IPS-NIHi7 (cell line): ENCODE data around the gene CELF4.
A peak's percentile ranks its signal among the peaks of the same experiment; 100 is the strongest.

Source experiments
- DNase-seq: peaks from one replicate; pipeline ENCODE4 v3.0.0; 2012; ENCODE audit warnings: mixed read lengths; ENCODE audit errors: extremely low spot score

The CELF4 gene

DNA sequence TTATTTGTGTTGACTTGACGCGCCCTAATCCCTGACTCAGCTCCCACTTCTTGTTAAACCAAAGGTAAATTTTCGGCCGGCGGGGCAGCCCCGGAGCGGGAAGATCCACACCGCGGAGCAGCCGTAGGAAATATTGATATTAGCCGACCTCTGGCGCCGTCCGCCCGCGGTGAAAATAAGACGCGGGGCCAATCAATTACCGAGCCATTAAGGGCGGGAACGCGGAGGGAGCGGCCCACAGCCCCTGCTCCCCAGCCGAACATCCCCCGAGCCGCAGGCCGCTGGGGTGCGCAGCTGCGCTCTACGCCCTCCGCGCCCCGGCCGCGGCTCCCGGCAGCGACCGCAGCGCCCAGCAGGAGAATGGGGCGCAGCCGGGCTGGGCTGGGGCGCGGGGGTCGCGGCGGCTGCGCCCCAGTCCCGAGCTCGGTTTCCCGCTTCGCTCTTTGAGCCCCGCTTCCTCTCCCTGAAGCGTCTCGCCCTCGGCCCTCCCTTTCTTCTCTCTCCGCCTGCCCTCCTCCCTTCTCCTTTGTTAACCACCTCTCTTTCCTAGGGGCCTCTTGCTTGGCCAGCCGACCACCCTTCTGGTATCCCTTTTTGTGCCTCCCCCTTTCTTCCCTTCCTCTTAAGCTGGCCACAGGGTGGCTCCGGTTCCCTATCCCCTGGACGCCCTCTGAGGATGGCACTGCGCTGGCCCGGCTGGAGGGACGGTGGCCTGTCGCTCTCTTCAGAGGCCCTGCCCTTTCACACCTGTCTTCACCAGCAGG, 40.9 kb downstream of the CELF4 start:
- DNase-seq = peak; percentile 74

DNA sequence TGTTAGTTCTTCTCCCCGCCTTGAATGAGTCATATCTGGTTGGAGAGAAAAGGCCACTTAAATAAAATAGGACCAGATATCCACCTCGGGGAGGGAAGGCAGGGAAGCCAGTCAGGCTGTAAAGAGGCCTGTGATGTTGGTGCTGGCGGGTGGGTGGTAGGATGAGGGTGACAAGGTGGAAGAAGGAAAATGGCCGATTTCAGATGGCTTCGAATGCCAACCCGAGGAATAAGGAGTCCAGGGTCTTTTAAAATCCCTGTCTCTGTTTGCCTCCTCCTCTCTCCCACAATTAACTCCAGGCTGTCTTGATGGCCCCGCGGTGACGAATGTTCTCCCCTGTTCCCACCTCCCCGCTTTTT, 41.5 kb downstream of the CELF4 start:
- no peak for DNase-seq

DNA sequence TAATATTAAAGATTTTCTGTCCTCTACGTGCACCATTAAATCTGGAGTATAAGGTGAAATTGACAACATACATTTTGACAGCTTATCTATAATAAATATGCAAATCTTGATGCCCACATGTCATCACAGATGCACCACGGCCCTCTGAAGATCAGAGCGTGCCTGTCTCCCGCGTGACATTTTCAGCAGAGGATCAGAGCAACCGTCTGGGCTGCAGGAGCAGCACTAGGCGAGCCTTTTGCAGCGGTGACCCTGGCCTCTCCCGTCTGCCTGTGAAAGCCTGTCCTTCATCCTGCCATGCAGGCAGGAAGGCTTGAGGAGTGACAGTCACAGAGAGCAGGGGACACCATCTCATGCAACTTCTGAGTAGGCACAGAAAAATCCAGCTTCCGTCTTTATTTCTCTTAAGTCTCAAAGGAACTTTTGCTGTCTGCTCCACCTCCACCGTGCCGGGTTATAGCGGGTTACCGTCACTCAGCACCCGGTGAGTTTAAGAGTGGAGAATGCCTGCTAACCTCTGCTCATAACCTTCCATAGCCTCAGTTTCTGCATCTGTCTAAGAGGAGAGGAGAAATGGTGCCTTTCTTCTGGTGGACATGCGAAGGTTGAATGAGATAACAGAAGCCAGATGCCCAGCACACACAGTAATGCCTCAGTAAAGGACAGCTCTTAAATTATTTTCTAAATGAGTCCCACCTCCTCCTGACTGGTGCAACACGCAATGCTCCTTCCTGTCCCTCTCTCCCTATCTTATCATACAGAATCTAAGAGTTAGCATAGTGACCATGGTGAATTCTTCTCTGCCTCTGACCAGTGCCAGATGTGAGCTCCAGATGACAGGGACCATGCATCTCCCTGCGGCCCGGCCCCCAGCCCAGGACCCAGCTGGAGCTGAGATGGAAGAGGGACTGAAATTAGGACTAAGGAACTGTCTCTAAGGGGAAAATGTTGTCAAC, 43.8 kb downstream of the CELF4 start:
- DNase-seq = no peak

DNA sequence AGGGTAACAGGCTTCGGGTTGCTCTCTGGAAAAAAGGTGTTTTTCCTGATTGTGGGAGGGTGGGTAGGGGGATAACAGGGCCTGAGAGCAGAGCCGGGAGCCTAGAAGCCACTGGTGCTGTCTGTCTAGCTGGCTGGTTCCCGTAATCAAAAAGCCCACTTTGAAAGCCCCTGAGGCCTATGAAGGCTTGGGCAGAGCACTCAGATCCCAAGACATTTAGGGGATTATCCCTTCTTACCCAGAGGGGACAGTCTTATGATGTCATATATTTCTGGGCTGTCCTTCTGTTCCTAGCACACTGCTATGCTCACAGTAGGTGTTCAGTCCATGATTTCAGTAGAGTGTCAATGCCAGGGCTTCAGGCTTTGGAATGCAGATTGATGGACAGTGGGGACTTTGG, 45.1 kb downstream of the CELF4 start:
- no peak for DNase-seq

DNA sequence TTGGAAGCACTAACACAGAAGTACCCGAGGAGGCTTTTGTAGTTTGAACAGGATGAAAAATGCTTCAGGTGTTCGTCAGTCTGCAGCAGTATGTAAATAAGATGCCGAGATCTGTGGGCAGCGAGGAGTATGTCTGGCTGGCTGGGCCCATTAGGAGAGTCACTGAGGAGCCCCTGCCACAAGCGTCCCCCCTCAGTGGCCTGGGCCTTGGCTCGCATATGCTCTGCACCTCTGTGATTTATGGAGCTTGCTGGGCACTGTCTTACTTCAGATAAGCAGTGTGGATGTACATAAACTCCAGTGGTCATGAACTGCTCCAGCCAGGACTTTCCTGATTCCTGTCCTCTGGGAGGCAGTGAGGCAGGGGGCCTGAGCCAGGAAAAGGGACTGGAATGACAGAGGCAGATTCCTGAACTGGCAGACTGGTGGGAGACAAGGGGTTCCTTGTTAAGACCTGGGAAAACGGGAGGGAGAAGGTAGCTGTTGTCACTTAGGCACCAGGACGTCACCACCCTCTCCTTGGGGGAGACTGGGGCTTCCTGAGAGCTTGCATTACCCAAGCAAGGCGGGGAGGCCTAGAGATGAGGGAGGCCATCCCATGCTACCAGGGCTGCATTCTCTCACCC, 46.0 kb downstream of the CELF4 start:
- no peak for DNase-seq

DNA sequence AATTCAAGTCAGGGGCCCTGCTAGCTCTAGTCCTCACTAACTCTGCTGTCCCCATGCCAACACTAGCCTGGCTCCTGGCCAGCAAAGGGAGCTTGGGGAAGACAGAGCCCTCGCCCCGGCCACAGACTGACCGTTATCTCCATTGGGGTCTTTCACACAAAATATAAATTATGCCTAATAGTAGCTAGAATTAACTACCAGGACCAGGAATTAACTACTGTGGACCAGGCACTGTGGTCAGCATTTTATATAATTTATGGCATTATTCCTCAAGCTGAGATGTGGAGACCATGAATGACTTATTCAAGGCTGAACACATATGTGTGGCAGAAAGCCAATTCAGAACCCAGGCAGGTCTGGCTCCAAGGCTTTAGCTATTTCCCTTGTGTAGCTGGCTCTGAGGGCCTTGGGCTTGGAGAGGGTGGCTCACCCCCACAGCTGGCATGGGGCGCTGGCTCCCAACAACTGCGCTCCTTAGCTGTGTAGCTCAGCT, 49.2 kb downstream of the CELF4 start:
- no peak for DNase-seq

DNA sequence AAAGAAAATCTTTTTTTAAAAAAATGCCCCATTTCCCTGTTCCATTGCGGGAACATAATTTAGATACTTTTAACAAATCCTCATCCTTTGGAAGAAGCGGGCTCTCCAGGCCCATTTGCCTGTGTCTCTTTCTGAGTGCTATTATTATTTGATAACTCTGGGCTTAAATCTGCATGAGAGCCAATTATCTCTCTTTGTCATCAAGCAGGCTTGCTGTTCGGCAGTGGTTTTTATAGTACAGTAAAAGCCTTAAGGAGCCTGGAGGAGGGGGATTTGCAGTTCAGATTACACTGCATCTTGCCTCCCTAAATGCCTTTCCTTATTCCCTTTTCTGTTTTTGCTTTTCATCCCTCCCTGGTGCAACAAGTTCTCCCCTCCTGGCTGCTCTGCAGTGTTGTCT, 50.6 kb downstream of the CELF4 start:
- no peak for DNase-seq

DNA sequence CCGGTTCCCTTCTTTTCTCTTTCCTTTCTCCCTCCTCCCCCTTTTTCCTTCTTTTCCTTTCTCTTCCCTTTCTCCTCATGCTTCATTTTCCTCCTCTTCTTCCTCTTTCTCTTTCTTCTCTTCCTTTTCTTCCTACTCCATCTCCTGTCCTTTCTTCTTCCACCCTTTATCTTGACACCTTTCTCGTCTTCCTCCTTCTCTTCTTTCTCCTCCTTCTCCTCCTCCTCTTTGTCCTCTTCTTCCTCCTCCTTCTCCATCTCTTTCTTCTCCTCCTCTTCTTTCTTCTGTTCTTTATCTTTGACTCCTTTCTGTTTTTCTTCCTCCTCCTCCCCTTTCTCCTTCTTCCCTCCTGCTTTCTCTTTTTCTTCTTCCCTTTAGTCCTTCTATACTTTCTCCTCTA, 53.2 kb downstream of the CELF4 start:
- DNase-seq = no peak

DNA sequence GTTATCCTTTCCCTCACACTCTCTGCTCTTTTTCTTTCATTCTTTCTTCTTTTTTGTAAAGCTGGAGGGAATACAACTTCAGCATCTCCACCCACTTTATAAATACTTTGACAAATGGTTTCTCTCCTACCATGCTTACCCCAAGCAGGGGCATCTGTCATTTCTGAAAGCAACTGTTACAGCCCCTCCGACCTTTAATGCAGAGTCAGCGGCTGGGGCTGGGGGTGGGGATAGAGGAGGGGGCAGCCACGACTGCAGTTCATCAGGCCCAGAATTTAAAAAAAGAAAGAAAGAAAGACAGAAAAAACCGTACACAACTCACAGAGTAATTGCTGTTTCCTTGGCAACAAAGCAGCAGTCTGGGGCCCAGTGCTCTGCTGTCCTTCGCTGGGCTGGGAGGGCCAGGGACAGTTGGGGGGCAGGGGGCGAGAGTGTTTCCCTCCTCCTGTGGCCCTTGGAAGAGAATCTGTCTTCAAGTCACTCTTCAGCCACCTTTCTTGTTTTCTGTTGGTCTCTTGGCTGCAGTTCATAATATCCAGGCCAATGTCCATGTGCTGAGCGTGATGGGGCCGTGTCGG, 53.8 kb downstream of the CELF4 start:
- no peak for DNase-seq

DNA sequence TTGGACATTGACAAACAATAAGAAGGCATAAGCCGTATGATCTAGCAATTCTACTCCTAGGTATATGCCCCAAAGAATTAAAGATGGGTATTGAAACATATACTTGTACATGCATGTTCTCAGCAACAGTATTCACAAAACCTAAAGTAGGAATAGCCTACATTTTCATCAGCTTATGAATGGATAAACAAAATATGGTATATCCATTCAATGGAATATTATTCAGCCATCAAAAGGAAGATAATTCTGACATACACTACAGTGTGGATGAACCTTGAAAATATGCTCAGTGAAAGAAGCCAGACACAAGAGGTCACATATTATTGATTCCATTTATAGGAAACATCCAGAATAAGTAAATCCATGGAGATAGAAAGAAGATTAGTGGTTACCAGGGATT, 56.0 kb downstream of the CELF4 start:
- no peak for DNase-seq

DNA sequence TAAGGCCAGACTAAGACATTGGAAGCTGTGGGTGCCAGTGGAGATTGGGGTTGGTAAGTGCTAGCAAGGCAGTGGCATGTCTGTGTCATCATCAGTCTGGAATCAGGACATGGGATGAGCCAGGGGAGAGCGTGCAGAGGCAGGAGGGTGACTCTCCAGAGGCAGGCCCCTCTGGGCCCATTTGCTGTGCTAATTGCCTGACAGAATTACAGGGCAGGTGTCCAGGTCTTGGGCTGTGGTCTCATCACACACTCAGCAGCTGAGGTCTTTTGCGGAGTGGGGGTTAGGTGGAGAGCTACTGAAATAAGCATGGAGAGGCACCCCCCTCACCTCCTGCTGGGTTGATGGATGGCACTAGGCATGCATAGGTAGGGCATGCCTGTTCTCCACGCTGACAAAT, 57.4 kb downstream of the CELF4 start:
- DNase-seq = no peak

DNA sequence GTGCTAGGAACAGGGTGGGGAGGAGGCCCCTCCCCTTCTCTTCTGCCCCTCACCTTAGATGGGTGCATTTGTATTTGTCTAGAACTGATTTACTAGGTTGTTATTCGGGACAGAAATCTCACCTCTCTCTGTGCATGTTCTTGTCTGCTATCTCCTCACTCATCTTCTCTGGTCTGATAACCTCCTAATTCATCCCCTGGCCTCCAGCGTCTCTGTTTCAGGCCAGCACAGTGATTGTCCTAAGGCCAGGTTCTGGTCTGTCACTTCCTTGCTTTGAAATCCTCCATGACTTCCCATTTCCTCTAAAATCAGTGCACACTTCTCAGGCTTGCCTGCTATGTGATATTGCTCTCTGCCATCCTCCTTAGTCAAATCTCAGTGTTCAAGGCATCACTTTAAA, 58.4 kb downstream of the CELF4 start:
- DNase-seq = no peak

DNA sequence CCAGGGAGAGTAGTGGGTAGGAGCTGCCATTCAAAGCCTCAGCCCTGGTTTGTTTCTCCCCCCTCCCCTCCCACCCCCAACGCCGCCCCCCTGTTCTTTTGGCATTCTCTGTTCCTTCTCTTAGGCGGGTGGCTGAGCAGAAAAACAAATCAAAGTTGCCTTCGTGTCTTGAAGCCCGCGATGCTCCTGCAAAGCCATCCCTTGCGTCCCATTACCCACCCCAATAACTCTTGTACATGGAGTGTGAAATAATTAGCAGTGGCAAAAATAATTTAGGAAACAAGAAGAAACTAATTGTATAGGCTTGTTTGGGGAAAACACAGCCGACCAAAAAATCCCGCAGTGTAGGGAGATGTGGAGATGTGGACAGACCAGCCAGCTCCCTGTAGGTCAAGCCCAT, 59.6 kb downstream of the CELF4 start:
- no peak for DNase-seq

DNA sequence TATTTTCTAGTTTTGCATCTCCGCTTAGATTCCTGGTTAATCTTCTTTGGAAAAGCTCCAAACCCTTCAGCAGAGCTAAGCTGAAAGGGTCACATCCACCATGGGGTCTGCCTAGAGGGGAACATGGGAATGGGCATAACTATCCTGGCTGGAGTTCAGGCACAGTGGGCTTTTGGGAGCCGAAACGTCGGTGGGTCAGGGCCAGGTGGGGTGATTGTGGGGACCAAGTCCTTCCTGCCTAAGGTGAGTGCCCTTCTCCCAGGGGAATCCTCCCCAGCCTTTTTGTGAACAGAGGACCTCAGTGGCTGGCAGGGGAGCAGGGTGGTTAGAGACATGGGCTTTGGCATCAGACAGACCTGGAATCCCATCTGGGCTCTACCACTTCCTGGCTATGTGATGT, 60.3 kb downstream of the CELF4 start:
- DNase-seq = no peak

DNA sequence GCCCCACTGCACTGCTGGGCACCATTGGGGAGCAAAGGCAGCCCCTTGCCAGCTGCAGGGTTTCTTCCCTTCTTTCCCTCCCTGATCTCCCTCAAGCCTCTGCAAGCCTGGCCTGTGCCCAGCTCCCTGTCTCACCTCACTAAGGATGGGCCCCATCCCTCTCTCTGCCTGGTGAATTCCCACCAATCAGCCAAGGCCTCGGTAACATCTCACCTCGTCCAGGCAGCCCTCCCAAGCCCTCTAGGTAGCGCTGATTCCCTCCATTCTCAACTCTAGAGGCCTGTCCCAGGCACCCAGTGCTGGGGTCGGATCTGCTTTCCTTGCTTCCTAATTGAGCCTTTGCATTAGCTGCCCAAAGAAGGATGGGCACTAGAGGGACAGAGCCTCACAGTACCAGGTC, 63.0 kb downstream of the CELF4 start:
- DNase-seq = no peak

DNA sequence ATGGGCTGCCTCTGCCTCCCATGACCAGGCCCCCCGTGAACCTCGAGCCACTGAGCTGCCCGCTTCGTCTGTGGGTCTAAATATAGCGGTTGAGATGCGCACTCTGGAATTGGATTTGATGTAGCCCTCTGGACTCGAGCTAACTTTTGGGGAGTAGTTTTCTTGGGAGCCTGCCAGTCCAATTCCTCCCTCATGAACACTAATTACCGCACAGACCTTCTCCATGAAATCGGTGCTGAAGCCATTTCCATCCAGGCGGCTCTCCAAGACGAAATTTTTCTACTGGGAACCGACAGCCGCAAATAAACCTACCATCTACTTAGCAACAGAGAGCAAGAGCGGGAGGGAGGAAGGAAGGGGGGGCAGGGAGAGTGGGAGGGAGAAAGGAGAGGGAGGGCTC, 63.6 kb downstream of the CELF4 start:
- no peak for DNase-seq

DNA sequence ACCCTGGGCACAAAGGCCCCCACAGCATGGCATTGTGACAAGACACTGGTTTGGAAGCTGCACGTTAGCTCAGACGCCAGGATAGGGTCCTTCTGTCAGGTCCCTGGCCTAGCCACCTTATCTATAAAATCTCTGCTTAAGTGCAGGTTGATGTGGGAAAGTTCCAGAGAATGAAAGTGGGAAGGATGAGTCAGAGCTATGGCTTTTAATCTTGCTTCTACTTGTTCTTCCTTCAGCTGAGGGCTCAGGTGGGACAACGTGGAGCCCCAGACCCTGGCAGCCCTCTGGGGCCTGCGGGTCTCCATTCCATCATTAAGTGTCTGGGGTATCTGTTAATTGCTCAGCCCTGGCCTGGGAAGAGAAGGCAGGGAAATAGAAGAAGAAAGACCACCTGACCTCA, 64.5 kb downstream of the CELF4 start:
- no peak for DNase-seq

DNA sequence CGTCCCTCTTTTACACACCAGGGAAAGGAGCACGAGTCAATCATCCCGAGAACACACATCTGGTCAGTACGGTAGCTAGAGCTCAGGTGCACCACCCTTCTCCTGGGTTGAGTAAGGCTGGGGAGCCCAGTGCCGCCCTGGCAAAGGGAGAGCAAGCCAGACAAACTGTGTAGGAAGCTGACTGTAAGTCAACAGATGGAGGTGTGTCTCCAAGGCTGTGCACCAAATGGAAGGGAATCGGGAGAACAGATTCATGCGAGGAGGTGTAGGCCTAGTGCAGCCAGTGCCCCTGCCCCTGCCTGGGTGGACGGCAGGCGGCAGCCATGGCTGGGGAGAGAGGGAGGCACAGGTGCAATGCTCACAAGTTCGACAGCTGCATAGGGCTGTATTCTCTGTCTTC, 65.7 kb downstream of the CELF4 start:
- no peak for DNase-seq

DNA sequence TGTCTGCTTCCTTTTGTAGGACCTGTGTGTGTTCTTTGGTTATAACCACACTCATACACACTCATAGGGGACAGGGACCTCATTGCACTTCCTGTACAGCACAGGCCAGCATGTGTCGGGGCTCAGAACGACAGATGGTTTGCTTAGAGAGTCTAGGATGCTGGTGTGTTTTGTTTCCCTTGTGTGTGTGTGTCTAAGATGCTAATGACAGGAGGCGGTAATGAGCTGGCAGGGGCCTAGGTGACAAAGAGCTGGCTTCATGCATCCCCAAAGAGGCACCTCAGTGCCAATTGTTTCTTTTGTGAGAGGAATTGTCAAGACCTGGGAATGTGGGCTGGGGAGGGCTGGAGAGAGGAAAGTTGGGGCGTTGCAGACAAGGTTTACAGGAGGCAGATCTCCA, 66.6 kb downstream of the CELF4 start:
- DNase-seq = no peak

DNA sequence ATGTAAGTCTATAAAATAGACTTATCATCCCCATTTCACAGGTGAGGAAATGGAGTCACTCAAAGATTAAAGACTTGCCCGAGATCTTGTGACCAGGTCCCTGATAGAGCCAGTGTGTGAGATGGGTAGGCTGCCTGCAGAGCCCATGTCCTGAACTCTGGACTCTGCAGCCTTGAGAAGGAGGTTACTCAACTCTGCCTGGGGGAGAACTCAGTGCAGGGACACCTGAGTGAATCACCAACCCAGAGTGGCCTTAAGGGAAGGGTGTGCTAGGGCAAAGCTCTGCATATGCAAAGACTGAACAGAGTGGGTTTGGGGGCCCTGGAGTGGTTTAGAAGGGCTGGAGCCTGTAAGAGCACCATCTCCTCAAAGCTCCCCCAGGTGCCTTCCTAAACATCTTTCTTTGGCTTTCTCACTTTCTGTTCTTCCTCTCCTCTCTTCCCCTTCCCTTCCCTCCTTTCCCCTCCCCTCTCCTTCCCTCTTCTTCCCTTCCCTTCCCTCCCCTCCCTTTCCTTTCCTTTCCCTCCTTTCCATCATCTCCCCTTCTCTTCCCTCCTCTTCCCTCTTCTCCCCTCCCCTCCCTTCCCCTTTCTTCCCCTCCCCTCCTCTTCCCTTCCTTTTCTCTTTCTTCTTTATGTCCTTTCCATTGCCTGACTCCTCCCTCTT, 67.6 kb downstream of the CELF4 start:
- DNase-seq = no peak

DNA sequence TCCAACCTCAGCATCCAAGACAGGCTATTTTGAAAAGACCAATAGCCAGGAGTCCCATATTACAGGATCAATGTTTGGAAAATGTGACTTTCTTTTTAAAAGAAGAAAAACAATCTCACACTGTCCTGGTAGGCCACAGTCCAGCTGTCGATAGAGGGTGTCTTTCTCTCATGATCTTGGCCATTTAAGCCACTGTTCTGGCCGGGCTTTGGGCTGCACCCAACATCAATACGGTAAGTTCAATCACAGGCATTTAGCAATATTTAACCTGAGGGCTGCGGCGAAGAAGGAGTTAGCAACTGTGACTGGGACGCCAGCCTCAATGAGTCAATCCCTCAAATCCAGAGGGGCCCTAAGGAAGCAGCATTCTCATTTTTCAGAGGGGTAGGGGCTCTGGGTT, 69.0 kb downstream of the CELF4 start:
- no peak for DNase-seq

DNA sequence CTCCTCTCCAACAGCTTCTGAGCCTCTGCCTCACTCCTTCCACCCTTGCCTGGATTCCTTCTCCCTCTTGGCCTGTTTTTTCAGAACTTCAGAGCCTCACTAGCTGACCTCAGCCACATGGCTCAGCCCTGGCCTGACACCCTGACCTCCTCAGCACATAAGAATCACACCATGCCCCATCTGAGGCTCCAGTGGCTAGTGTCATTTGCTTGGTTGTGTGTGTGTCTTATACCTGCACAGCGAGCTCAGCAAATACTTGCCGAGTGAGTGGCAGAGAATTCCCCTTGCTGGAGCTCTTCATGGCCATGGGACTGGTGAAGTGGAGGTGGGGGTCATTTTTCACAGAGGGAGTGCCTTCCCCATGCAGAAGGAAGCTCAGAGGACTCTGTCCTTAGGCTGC, 70.2 kb downstream of the CELF4 start:
- no peak for DNase-seq
